OCI-LY3 (cell line): ENCODE results near the gene RRAD.

Experiments
- EZH2phosphoT487 ChIP-seq: fragments of 200-600 bp; shearing (Covaris generic); IDR thresholded peaks from 2 replicates; pipeline ENCODE4 v1.6.1; 2018; ENCODE audit warnings: antibody characterized with exemption, mixed run types, low read depth
- TF ChIP-seq, protein P1 (sequence below): fragments of 200-600, 300-600 bp; sonication (generic); IDR thresholded peaks from 2 replicates; pipeline ENCODE4 v1.5.1; 2014; ENCODE audit warnings: antibody characterized with exemption, low read length, low read depth

DNA sequence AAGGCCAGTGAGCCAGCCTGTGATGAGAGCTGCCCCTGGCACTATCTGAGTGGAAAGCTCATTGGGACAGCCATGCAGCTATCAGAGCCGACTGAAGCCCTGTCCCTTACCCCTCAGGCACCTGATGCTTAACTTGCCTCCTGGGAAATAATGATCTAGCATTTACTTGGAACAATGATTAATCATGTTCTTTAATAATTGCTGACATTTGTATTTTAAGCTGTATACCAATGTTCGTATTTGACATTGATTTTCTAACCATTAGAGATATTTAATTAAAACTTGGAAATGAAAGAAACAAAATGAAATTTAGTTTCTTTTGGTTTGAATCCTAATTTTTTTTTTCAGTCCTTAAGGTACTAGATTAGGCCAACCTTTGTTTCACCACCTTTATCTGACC, 34.5 kb downstream of the RRAD start:
- TF ChIP-seq, protein P1, sequence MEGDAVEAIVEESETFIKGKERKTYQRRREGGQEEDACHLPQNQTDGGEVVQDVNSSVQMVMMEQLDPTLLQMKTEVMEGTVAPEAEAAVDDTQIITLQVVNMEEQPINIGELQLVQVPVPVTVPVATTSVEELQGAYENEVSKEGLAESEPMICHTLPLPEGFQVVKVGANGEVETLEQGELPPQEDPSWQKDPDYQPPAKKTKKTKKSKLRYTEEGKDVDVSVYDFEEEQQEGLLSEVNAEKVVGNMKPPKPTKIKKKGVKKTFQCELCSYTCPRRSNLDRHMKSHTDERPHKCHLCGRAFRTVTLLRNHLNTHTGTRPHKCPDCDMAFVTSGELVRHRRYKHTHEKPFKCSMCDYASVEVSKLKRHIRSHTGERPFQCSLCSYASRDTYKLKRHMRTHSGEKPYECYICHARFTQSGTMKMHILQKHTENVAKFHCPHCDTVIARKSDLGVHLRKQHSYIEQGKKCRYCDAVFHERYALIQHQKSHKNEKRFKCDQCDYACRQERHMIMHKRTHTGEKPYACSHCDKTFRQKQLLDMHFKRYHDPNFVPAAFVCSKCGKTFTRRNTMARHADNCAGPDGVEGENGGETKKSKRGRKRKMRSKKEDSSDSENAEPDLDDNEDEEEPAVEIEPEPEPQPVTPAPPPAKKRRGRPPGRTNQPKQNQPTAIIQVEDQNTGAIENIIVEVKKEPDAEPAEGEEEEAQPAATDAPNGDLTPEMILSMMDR, result no peak
- no peak for TF ChIP-seq EZH2phosphoT487
